HFFc6 (cell line): ENCODE measurements around the gene BTBD7. TPM values are rescaled to one million over a fixed set of nuclear protein-coding genes. Genes with fewer than 3 reads are reported as not detected.

Source experiments
- DNase-seq: peaks from one replicate; pipeline ENCODE4 v3.0.0-alpha.2; 2018
- H3K27ac Mint-ChIP-seq: 2 replicates; pipeline ENCODE4 v1.8.0; 2020; ENCODE audit warnings: mild to moderate bottlenecking, mixed read lengths
- H3K27me3 Mint-ChIP-seq: 2 replicates; pipeline ENCODE4 v1.8.0; 2021; ENCODE audit warnings: mild to moderate bottlenecking, moderate library complexity, mixed read lengths; ENCODE audit not compliant: insufficient read depth
- H3K36me3 Mint-ChIP-seq: 2 replicates; pipeline ENCODE4 v1.8.0; 2021; ENCODE audit warnings: low read depth, mixed read lengths
- H3K4me1 Mint-ChIP-seq: 2 replicates; pipeline ENCODE4 v1.8.0; 2020; ENCODE audit warnings: low read depth, mixed read lengths
- H3K4me3 Mint-ChIP-seq: 2 replicates; pipeline ENCODE4 v1.8.0; 2020; ENCODE audit warnings: mild to moderate bottlenecking, moderate library complexity, mixed read lengths
- H3K9me3 Mint-ChIP-seq: 2 replicates; pipeline ENCODE4 v1.8.0; 2020; ENCODE audit warnings: mild to moderate bottlenecking, mixed read lengths
- CTCF ChIP-seq: fragments of 200-600 bp; sonication (generic); IDR thresholded peaks from 2 replicates; pipeline ENCODE4 v1.5.0; 2021; ENCODE audit warnings: antibody characterized with exemption, mild to moderate bottlenecking
- total RNA-seq, 6 experiments: library from RNA; stranded (reverse); fragmentation: NEBNext Ultra II Directional; extraction: Animal tissue kit (Norgen Biotek cat#: 25700); gene quantifications; 2 replicates in 1 of 6; 3 replicates in 5 of 6; pipeline ENCODE4 v1.2.3, GENCODE V29; 2021

Gene BTBD7
- total RNA-seq, 6 experiments from 2014 or later = 36.8 to 45.6 (median 40.0) TPM

- Mint-ChIP-seq H3K27me3 (no peaks in the 10 kb centered on the region), H3K9me3 (no peaks in the 10 kb centered on the region), H3K36me3 (no peaks in the 10 kb centered on the region; the same call in 1 of the 2 replicates), H3K27ac (peak overlapping the region; percentile 97), H3K4me3 (peak overlapping the region; percentile 96), H3K4me1 (peaks cover 41% of the 10 kb centered on the region)
- no peak; the same call in 1 of the 2 replicates for TF ChIP-seq CTCF
- DNase-seq = peak; percentile 9
Measured at GRCh38 chr14:93332397-93332852, 411 bp downstream of the BTBD7 start.

GRCh38 chr14:93331728-93332396 is 974 bp downstream of the BTBD7 start:
- peaks cover 41% of the 10 kb centered on the region for H3K4me1 Mint-ChIP-seq

GRCh38 chr14:93331002-93331727 is 1.7 kb downstream of the BTBD7 start:
- H3K9me3 Mint-ChIP-seq = no peaks in the 10 kb centered on the region
- no peaks in the 10 kb centered on the region for H3K27me3 Mint-ChIP-seq
- H3K4me1 Mint-ChIP-seq = peaks cover 41% of the 10 kb centered on the region
- no peaks in the 10 kb centered on the region; the same call in 1 of the 2 replicates for H3K36me3 Mint-ChIP-seq
- H3K4me3 Mint-ChIP-seq = peak overlapping the region; percentile 96
- H3K27ac Mint-ChIP-seq = no peak overlapping the region; the same call in 1 of the 2 replicates
- DNase-seq = no peak
- TF ChIP-seq CTCF = no peak

More at GRCh38 chr14:93331728-93332396, 974 bp downstream of the BTBD7 start:
- TF ChIP-seq CTCF = no peak
- Mint-ChIP-seq H3K4me3 (peak overlapping the region; percentile 96), H3K36me3 (no peaks in the 10 kb centered on the region; the same call in 1 of the 2 replicates), H3K27ac (peak overlapping the region; percentile 89), H3K27me3 (no peaks in the 10 kb centered on the region), H3K9me3 (no peaks in the 10 kb centered on the region)
- DNase-seq = no peak

- no peak overlapping the region; the same call in 1 of the 2 replicates for H3K27ac Mint-ChIP-seq
- no peak for TF ChIP-seq CTCF
Measured at GRCh38 chr14:93330609-93331000, 2.2 kb downstream of the BTBD7 start.

GRCh38 chr14:93329965-93330608 is 2.7 kb downstream of the BTBD7 start:
- H3K36me3 Mint-ChIP-seq = no peaks in the 10 kb centered on the region; the same call in 1 of the 2 replicates

More at GRCh38 chr14:93330609-93331000, 2.2 kb downstream of the BTBD7 start:
- Mint-ChIP-seq H3K27me3 (no peaks in the 10 kb centered on the region), H3K9me3 (no peaks in the 10 kb centered on the region), H3K4me3 (peak overlapping the region; percentile 96; the same call in 1 of the 2 replicates), H3K4me1 (peaks cover 41% of the 10 kb centered on the region), H3K36me3 (no peaks in the 10 kb centered on the region; the same call in 1 of the 2 replicates)
- DNase-seq = no peak

More at GRCh38 chr14:93329965-93330608, 2.7 kb downstream of the BTBD7 start:
- H3K4me1 Mint-ChIP-seq = peaks cover 41% of the 10 kb centered on the region
- H3K27me3 Mint-ChIP-seq = no peaks in the 10 kb centered on the region
- no peak overlapping the region; the same call in 1 of the 2 replicates for H3K27ac Mint-ChIP-seq
- DNase-seq = no peak
- no peaks in the 10 kb centered on the region for H3K9me3 Mint-ChIP-seq
- no peak for TF ChIP-seq CTCF
- H3K4me3 Mint-ChIP-seq = peak overlapping the region; percentile 16; the same call in 1 of the 2 replicates
